HuH-7 (cell line): ENCODE results near the gene VSIG8.

ENCODE experiments used
- DNase-seq: peaks from one replicate; pipeline ENCODE4 v3.0.0; 2011; ENCODE audit warnings: low spot score

VSIG8 gene

GRCh38 chr1:159883134-159883533 is 20.7 kb upstream of the VSIG8 start:
- no peak for DNase-seq

GRCh38 chr1:159882527-159882862 is 20.0 kb upstream of the VSIG8 start:
- DNase-seq = no peak

GRCh38 chr1:159881622-159882526 is 19.4 kb upstream of the VSIG8 start:
- DNase-seq = no peak

GRCh38 chr1:159880430-159880829 is 18.0 kb upstream of the VSIG8 start:
- no peak for DNase-seq

- no peak for DNase-seq
Measured at GRCh38 chr1:159879977-159880376, 17.5 kb upstream of the VSIG8 start.

GRCh38 chr1:159879136-159879535 is 16.7 kb upstream of the VSIG8 start:
- no peak for DNase-seq

GRCh38 chr1:159877695-159878444 is 15.4 kb upstream of the VSIG8 start:
- DNase-seq = no peak

GRCh38 chr1:159873530-159874143 is 11.2 kb upstream of the VSIG8 start:
- DNase-seq = no peak

GRCh38 chr1:159872891-159873290 is 10.4 kb upstream of the VSIG8 start:
- no peak for DNase-seq

GRCh38 chr1:159870704-159871103 is 8.2 kb upstream of the VSIG8 start:
- no peak for DNase-seq

- DNase-seq = no peak
Measured at GRCh38 chr1:159869607-159870006, 7.2 kb upstream of the VSIG8 start.

- no peak for DNase-seq
Measured at GRCh38 chr1:159869173-159869572, 6.7 kb upstream of the VSIG8 start.

- DNase-seq = no peak
Measured at GRCh38 chr1:159868766-159869165, 6.3 kb upstream of the VSIG8 start.

GRCh38 chr1:159867664-159868026 is 5.2 kb upstream of the VSIG8 start:
- no peak for DNase-seq

GRCh38 chr1:159866905-159867663 is 4.6 kb upstream of the VSIG8 start:
- no peak for DNase-seq

GRCh38 chr1:159866066-159866465 is 3.6 kb upstream of the VSIG8 start:
- DNase-seq = no peak

GRCh38 chr1:159864262-159864661 is 1.8 kb upstream of the VSIG8 start:
- DNase-seq = no peak

GRCh38 chr1:159862031-159862430 is 426 bp downstream of the VSIG8 start:
- no peak for DNase-seq

GRCh38 chr1:159861218-159861617 is 1.2 kb downstream of the VSIG8 start:
- DNase-seq = no peak

- DNase-seq = no peak
Measured at GRCh38 chr1:159860456-159860855, 2.0 kb downstream of the VSIG8 start.

- no peak for DNase-seq
Measured at GRCh38 chr1:159859767-159860322, 2.6 kb downstream of the VSIG8 start.

GRCh38 chr1:159857889-159858288 is 4.6 kb downstream of the VSIG8 start:
- DNase-seq = no peak
